ENCODE data around the gene SH3PXD2B.
"Not testable (repeated sequence)": the region's sequence is repeated elsewhere in the genome, so short reads cannot be mapped to it uniquely, and the experiment has no call there.

Gene SH3PXD2B

GRCh38 chr5:172485511-172486202 is 31.3 kb upstream of the SH3PXD2B start:
- DNase-seq = no peak

- DNase-seq = no peak
Observed at GRCh38 chr5:172484664-172485063, 30.3 kb upstream of the SH3PXD2B start.

DNA sequence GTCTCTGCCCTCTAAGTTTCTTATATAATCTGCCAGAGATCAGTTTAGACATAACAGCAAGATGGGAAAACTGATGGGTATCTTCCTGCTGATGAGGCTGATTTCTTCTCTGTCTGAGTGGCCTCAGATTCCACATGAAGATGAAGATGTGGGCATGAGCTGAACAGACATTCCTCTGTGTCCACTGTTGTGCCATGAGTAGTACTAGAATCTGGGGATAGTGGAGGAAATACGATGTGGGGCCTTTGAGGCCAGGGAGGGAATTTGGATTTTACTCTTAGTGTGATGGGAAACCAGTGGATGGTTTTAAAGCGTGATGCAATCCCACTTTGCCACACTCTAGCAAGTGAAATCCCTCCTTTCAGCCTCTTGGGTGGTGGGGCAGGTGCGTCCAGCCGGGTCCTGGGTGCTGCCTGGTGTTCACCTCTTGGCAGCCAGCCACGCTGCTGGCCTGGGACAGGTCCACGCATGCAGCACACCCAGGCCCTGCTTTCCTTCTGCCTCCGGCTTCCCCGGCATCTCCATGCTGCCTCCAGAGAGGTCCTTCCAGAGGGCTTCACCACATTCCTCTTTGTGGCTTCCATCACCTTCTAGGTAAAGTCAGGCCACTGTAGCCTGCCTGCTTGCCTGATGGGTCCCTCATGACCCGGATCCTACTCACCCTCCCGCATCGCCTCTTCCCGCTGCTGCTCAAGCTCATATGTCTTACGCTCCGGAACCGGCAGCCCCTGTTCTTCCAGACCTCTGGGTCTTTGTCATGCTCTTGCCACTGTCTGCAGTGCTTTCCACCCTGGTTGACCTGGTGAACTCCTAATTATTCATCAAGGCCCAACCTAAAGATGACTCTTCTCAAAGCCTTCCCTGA is 28.1 kb upstream of the SH3PXD2B start:
- no peak for DNase-seq

DNA sequence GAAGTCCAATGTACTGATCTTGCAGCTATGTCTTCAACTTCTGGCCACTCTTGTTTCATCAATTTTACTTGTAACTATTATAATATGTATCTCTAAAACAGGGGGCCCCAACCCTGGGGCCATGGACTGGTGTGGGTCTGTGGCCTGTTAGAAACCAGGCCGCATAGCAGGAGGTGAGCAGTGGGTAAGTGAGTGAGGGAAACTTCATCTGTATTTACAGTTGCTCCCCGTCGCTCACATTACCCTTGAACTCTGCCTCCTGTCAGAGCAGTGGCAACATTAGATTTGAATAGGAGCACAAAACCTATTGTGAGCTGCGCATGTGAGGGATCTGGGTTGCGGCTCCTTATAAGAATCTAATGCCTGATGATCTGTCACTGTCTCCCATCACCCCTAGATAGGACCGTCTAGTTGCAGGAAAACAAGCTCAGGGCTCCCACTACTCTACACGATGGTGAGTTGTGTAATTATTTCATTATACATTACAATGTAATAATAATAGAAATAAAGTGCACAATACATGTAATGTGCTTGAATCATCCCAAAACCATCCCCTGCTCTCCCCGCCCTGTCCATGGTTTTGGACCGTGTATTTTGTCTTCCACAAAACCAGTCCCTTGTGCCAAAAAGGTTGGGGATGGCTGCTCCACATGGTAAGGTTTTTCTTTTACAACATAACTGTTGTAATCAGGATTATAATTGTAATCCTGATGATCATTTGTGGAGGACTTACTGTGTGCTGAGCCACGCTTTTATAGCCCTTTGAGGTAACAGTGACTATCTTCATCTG is 26.9 kb upstream of the SH3PXD2B start:
- DNase-seq = no peak

GRCh38 chr5:172479784-172480115 is 25.4 kb upstream of the SH3PXD2B start:
- no peak for DNase-seq

DNA sequence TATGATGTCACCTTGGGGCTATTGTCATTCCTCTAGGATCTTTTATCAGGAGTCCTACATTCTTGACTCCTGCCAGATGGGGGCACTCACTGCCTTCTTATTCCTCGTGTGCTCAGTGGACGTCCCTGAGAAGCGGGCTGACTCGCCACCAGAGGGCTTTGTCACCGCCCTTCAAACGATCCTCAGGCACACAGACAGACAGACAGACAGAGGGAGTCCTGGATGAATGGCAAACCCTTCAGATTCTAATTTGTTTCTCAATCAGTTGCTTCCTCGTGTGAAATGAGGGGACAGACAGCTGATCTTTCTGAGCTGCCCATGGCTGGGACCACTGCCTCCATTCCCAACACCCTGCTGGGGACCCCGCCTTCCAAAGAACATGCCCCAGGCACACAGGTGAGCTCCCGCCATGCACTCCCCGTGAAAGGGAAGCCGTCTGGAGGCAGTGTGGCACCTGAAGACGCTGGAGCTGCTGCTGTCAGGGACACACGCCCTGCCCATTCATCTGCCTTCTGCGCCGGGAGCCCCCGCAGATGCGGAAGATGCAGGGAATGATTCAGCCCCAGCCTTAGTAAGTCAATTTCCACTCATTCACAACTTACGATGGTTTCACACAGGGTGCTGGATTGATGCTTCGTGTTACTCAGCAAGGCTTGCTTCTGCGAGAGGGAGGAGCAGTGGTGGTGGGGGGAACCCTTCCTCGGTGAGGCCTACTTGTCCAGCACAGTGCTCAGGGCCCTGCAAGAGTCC is 24.9 kb upstream of the SH3PXD2B start:
- DNase-seq = peak; percentile 34

DNA sequence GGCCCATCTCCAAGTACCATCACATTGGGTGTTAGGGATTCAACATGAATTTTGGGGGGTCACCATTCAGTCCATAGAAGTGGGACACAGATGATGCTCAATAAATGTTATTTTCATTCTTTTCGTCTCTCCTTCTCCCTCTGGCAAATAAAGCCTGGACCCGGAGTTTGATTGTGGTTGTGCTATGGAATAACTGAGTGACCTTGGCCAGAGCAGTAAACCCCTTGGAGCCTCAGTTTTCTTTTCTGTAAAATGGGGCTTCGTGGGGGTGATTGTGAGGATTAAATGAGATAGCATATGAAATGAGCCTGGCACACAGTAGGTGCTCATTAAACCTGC is 24.3 kb upstream of the SH3PXD2B start:
- not testable (repeated sequence) for DNase-seq

DNA sequence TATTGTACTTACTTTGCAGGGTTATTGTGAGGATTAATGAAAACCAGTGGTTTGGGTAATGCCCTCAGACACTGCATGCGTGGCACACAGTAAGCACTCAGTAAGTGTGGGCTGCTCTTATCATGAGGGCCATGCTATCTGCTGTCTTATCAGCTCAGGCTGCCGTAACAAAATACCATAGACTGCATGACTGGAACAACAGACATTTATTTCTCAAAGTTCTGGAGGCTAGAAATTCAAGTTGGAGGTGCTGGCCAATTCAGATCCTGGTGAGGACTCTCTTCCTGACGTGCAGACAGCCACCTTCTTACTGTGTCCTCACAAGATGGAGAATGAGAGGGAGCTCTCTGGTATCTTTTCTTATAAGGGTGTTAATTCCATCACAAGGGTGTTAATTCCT is 23.9 kb upstream of the SH3PXD2B start:
- no peak for DNase-seq

GRCh38 chr5:172477466-172477865 is 23.1 kb upstream of the SH3PXD2B start:
- DNase-seq = no peak

GRCh38 chr5:172474293-172474692 is 20.0 kb upstream of the SH3PXD2B start:
- no peak for DNase-seq

DNA sequence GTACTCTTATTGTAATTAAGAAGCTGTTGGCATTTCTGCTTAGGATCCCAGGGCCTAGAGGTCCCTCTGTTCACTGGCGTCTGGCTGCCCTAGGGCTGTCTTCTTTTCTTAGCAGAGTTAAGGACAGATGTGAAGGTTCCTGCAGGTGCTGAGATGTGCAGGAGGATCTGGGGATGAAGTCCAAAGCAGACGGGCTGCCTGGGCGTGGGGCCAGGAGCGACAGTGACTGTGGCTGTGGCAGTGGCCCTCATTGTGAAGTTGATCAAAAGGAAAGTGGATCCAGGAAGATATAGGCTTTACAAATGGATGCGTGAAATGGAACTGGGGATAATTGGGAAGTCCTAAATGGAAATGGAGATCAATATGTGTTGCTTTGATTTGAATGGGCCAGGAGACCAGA is 19.1 kb upstream of the SH3PXD2B start:
- DNase-seq = no peak

DNA sequence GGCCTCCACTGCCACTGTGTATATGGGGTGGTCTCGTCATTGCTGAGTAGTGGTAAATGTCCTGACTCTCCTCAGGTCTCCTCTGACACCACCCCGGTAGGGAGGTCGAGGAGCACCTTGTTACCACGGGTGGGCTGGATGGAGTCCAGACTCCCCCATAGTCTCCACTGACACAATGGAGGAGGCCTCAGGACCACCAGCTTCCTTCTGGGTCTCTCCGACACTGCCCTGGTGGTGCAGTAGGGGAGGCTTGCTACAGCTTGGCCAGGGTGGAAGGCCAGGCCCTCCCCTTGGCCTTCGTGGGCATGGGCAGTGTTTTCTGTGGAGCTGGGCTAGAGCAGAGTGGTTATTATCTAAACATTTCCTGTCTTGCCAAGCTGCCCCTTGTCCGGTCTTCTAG is 15.4 kb upstream of the SH3PXD2B start:
- DNase-seq = no peak

DNA sequence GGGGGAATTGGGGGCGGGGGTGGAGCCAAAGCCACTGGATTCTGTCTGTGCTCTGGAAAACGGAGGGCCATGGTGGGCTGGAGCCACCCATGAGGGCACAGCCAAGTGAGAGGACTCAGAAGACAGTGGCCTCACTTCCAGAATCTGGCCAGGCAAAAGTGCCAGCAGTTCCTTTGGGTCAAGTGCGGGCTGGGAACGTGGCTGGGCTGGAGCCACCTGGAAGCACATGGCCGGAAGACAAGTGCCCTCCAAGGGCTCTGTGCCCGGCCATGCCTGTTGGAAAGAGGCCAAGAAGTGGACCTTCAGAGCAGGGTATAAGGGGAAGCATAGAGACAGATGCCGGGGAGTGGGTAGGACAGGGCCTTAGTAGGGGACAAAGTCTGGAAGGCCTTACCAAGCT is 11.7 kb upstream of the SH3PXD2B start:
- no peak for DNase-seq

DNA sequence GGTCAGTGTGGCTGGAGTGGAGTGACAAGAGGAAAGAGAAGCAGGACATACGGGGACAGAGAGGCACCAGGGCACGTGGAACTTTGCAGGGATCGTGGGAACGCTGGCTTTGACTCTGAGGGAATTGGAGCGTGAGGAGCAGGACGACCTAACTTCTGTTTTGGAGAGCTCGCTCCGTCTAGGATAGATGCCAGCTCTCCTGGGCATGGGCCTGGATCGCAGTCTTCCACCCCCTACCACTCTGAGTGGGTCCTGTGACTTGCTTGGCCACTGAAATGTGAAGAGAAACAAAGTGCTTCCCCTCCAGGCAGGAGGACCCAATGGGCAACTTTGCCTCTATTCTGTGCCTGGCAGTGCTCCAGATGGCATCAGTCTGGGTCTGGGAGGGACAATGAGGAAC is 8.7 kb upstream of the SH3PXD2B start:
- no peak for DNase-seq

DNA sequence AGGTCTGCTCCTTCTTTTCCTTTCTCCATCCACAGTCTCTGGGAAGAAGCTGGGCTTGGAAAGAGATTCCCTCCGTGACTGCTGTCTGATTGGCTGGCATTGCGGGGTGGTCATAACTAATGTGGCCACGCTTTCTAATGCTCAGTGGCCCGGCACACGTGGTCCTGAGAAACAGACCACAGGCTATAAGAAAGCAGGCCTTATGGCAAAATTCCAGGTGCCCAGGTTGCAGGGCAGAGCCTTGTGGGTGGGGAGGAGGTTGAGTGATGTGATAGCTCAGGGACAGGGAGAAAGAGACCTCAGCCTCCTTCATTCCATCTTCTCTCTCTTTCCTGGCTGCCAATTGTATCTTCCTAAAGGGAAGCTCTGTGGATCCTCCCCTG is 5.4 kb upstream of the SH3PXD2B start:
- DNase-seq = no peak

DNA sequence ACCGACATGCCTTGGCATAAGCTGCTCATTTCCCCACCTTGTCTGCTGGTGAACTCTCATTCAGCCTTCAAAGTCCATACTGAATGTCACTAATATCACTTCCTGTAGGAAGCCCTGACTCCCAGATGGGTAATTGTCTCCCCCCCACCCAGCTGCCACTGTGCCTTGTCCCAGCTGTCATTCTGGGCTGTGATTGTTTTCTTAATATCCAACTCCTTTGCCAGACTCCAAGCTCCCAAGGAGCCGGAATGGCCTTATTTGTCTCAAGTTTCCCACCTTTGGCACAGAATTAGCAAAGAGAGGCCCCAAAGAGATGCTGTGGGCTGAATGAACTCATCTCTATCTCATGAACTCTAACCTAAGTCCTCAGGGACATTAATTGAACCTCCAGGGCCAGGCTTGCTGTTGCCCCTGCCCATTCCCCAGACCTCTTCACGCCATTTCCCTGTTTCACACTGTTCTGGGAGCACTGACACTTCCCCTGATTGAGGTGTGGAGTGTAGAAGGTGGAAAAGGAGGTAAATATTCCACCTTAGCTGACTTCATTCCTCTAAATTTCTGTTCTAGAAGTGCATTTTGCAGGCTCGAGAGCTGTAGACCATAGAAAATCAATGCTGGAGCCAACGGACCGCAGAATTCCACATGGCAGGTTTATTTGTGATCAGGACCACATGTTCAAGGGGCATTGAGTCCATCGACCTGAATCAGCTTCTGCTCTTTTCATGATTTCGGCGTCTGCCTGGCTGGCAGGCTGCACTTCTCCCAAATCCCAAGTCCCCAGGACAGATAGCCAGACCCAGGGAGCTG is 4.9 kb upstream of the SH3PXD2B start:
- no peak for DNase-seq

DNA sequence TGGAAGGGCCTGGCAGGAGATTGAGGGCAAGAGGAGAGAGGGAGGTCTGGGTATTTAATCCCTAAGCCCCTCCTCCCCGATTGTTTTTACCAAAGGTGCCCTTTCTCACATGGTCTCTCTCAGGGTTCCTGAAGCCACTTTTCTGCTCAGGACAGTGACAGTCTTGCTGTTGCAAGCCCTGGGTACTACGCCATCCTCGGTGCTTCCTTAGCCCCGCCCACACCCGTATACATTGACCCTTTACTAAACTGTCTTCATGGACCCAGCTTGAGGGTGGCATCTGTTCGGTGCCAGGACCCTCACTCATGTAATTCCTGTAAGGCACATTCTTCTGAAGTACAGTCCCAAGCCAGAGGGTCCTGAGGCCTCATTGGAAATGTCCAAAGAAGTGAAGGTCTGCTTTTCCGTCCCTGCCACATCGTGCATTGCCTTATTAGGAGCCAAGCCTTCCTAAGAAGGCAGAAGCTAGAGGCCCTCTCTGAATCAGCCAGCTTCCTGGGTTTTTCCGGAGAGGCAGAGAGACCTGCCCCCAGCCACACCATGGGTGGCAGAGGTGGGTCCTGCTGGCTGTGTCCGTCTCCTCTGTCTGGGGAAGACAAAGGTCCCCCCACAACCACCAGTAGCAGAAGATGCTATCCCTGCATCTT is 1.9 kb upstream of the SH3PXD2B start:
- no peak for DNase-seq

DNA sequence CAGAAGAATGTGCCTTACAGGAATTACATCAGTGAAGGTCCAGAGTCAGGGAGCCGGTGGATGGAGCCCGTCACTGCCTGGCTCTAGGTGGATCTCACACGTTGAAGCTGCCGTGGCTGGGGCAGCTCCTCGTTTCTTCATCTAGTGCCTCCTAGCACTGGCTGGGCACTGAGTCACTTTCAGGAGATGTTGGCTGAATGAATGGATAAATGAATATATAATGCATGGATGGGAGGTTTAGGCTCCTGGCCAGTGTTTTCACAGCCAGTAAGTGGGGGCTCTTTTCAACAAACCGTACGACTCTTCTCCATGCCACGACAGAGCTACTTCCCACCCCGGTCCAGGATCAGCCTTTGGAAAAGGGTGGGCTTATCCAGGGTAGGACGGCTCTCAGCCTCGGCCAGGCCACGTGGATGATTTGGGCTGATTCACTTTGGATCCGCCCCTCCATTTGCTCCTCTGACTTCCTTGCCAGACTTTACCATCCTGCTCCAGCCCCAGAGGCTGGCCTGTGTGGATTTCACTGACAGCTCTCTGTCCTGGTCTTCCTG is 1.3 kb upstream of the SH3PXD2B start:
- no peak for DNase-seq

DNA sequence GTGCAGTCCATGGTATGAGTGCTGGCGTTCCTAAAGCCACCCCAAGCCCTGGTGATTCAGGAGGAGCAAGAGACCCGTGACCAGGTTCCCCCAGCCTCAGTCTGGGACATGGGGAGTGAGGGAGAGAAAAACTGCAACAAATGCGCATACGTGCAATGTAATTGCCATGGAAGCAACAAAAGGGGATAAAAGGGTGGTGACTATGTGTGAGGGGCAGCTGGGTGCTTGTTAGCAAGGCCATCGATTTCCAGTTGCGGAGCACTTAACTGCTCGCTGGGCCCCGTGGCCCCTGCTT is 709 bp upstream of the SH3PXD2B start:
- DNase-seq = no peak

- no peak for DNase-seq
Observed at GRCh38 chr5:172453986-172454357, 353 bp downstream of the SH3PXD2B start.

DNA sequence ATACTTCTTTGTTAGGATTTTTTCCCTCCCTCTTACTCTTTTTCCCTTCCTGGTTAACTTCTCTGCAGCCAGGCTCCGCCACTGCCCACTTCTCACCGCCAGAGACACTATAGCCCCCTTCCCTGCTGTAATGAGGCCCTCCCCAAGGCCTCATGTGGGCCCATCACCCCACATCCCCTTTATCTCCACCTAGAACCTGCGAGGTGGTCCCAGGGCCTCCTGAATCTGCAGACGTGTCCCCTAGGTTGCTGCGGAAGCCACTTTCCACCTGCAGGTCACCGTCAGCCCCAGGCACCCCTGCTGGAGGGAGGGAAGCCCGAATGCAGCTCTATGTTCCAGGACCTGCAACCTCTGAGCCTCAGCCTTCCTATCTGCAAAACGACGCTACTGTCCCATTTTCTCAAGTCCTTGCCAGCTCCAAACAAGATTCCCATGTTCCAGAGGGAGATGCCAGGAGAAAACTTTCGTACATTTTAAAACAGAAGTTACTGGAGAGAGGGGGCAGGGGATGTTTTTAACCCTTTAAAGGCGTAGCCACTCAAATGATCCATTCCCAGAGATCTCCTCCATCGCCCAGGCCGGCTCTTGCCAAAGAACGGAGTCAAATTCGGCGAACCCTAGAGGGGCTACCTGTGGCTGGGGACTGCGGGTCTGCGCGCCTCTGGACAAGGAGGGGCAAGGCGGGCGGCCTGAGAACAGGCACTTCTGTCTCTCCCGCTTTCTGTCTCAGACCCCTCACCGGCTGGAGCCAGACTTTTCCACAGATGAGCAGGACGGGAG is 929 bp downstream of the SH3PXD2B start:
- no peak for DNase-seq

All from activated gamma-delta T cell treated with Interleukin-2 at 50 U/mL for 16 hours (primary cell).